Measurements from ENCODE around the gene TUBB3.
A peak's percentile ranks its signal among the peaks of the same experiment; 100 is the strongest.
"Not testable (repeated sequence)": the region's sequence is repeated elsewhere in the genome, so short reads cannot be mapped to it uniquely, and the experiment has no call there.

Gene TUBB3

GRCh38 chr16:89906140-89907025 lies 16.8 kb upstream of the TUBB3 start:
- Mint-ChIP-seq H3K27ac (ENCODE audit: low read depth) (no peak overlapping the region), H3K4me1 (peaks cover 7% of the 10 kb centered on the region), H3K9me3 (no peaks in the 10 kb centered on the region), H3K27me3 (no peaks in the 10 kb centered on the region), H3K4me3 (no peak overlapping the region), H3K36me3 (ENCODE audit: insufficient read depth) (peaks cover 31% of the 10 kb centered on the region)
- ATAC-seq (replicated peaks; ENCODE audit: extremely low read depth, poor library complexity, severe bottlenecking) (peak; percentile 48), DNase-seq (ENCODE audit: low spot score in 2 of 2) (no peak)

GRCh38 chr16:89907055-89907814 lies 15.9 kb upstream of the TUBB3 start:
- Mint-ChIP-seq H3K27me3 (no peaks in the 10 kb centered on the region), H3K27ac (ENCODE audit: low read depth) (no peak overlapping the region), H3K9me3 (no peaks in the 10 kb centered on the region), H3K36me3 (ENCODE audit: insufficient read depth) (peaks cover 33% of the 10 kb centered on the region), H3K4me1 (peaks cover 7% of the 10 kb centered on the region), H3K4me3 (no peak overlapping the region)
- ATAC-seq (replicated peaks; ENCODE audit: extremely low read depth, poor library complexity, severe bottlenecking), result no peak
- no peak for DNase-seq (ENCODE audit: low spot score in 2 of 2)

GRCh38 chr16:89908236-89908635 lies 14.9 kb upstream of the TUBB3 start:
- no peaks in the 10 kb centered on the region for H3K27me3 Mint-ChIP-seq
- peaks cover 7% of the 10 kb centered on the region for H3K4me1 Mint-ChIP-seq
- H3K27ac Mint-ChIP-seq (ENCODE audit: low read depth), result no peak overlapping the region
- DNase-seq (ENCODE audit: low spot score in 2 of 2), result no peak
- peaks cover 30% of the 10 kb centered on the region for H3K36me3 Mint-ChIP-seq (ENCODE audit: insufficient read depth)
- H3K4me3 Mint-ChIP-seq, result no peak overlapping the region
- no peak for ATAC-seq (replicated peaks; ENCODE audit: extremely low read depth, poor library complexity, severe bottlenecking)
- no peaks in the 10 kb centered on the region for H3K9me3 Mint-ChIP-seq

GRCh38 chr16:89909777-89910716 lies 13.1 kb upstream of the TUBB3 start:
- peak; percentile 51 to 55 for DNase-seq (ENCODE audit: low spot score in 2 of 2)
- Mint-ChIP-seq H3K27ac (ENCODE audit: low read depth) (peak overlapping the region; percentile 62), H3K36me3 (ENCODE audit: insufficient read depth) (peaks cover 28% of the 10 kb centered on the region), H3K4me3 (no peak overlapping the region), H3K4me1 (peaks cover 7% of the 10 kb centered on the region), H3K9me3 (no peaks in the 10 kb centered on the region), H3K27me3 (no peaks in the 10 kb centered on the region)
- peak; percentile 76 for ATAC-seq (replicated peaks; ENCODE audit: extremely low read depth, poor library complexity, severe bottlenecking)

- H3K27ac Mint-ChIP-seq (ENCODE audit: low read depth), result peak overlapping the region; percentile 62
Measured at GRCh38 chr16:89910717-89911354, 12.3 kb upstream of the TUBB3 start.

GRCh38 chr16:89911375-89911774 lies 11.8 kb upstream of the TUBB3 start:
- no peaks in the 10 kb centered on the region for H3K27me3 Mint-ChIP-seq
- peaks cover 24% of the 10 kb centered on the region for H3K36me3 Mint-ChIP-seq (ENCODE audit: insufficient read depth)
- DNase-seq (ENCODE audit: low spot score in 2 of 2), result no peak
- H3K4me1 Mint-ChIP-seq, result peaks cover 7% of the 10 kb centered on the region
- peak overlapping the region; percentile 57 for H3K27ac Mint-ChIP-seq (ENCODE audit: low read depth)
- H3K9me3 Mint-ChIP-seq, result no peaks in the 10 kb centered on the region
- ATAC-seq (replicated peaks; ENCODE audit: extremely low read depth, poor library complexity, severe bottlenecking), result no peak
- H3K4me3 Mint-ChIP-seq, result no peak overlapping the region

More at GRCh38 chr16:89910717-89911354, 12.3 kb upstream of the TUBB3 start:
- H3K4me1 Mint-ChIP-seq, result peaks cover 7% of the 10 kb centered on the region
- no peak overlapping the region for H3K4me3 Mint-ChIP-seq
- DNase-seq (ENCODE audit: low spot score in 2 of 2), result no peak
- H3K36me3 Mint-ChIP-seq (ENCODE audit: insufficient read depth), result peaks cover 25% of the 10 kb centered on the region
- ATAC-seq (replicated peaks; ENCODE audit: extremely low read depth, poor library complexity, severe bottlenecking), result no peak
- no peaks in the 10 kb centered on the region for H3K27me3 Mint-ChIP-seq
- no peaks in the 10 kb centered on the region for H3K9me3 Mint-ChIP-seq

GRCh38 chr16:89912143-89912542 lies 11.0 kb upstream of the TUBB3 start:
- Mint-ChIP-seq H3K27me3 (no peaks in the 10 kb centered on the region), H3K4me3 (no peak overlapping the region), H3K4me1 (peaks cover 7% of the 10 kb centered on the region)

GRCh38 chr16:89912627-89913026 lies 10.5 kb upstream of the TUBB3 start:
- DNase-seq (ENCODE audit: low spot score in 2 of 2) (no peak), ATAC-seq (replicated peaks; ENCODE audit: extremely low read depth, poor library complexity, severe bottlenecking) (no peak)
- Mint-ChIP-seq H3K9me3 (no peaks in the 10 kb centered on the region), H3K4me1 (peaks cover 9% of the 10 kb centered on the region), H3K27me3 (no peaks in the 10 kb centered on the region), H3K27ac (ENCODE audit: low read depth) (no peak overlapping the region), H3K4me3 (no peak overlapping the region), H3K36me3 (ENCODE audit: insufficient read depth) (peaks cover 23% of the 10 kb centered on the region)

More at GRCh38 chr16:89912143-89912542, 11.0 kb upstream of the TUBB3 start:
- no peak overlapping the region for H3K27ac Mint-ChIP-seq (ENCODE audit: low read depth)
- ATAC-seq (replicated peaks; ENCODE audit: extremely low read depth, poor library complexity, severe bottlenecking), result no peak
- no peaks in the 10 kb centered on the region for H3K9me3 Mint-ChIP-seq
- DNase-seq (ENCODE audit: low spot score in 2 of 2), result no peak
- peaks cover 21% of the 10 kb centered on the region for H3K36me3 Mint-ChIP-seq (ENCODE audit: insufficient read depth)

GRCh38 chr16:89913408-89914387 lies 9.4 kb upstream of the TUBB3 start:
- Mint-ChIP-seq H3K36me3 (ENCODE audit: insufficient read depth) (peaks cover 29% of the 10 kb centered on the region), H3K4me3 (no peak overlapping the region), H3K4me1 (peaks cover 20% of the 10 kb centered on the region), H3K27me3 (no peaks in the 10 kb centered on the region), H3K9me3 (no peaks in the 10 kb centered on the region), H3K27ac (ENCODE audit: low read depth) (no peak overlapping the region)
- no peak for DNase-seq (ENCODE audit: low spot score in 2 of 2)
- ATAC-seq (replicated peaks; ENCODE audit: extremely low read depth, poor library complexity, severe bottlenecking), result no peak

GRCh38 chr16:89914642-89915285 lies 8.4 kb upstream of the TUBB3 start:
- not testable (repeated sequence) for H3K4me3 Mint-ChIP-seq; DNase-seq (ENCODE audit: low spot score in 2 of 2); H3K9me3 Mint-ChIP-seq; H3K27me3 Mint-ChIP-seq; H3K27ac Mint-ChIP-seq (ENCODE audit: low read depth); ATAC-seq (replicated peaks; ENCODE audit: extremely low read depth, poor library complexity, severe bottlenecking)
- H3K36me3 Mint-ChIP-seq (ENCODE audit: insufficient read depth), result peaks cover 23% of the 10 kb centered on the region
- H3K4me1 Mint-ChIP-seq, result peaks cover 28% of the 10 kb centered on the region

Data from central memory CD8-positive, alpha-beta T cell (primary cell).